Stimulated activated CD4-positive, alpha-beta T cell treated with anti-CD3 and anti-CD28 coated beads, Interleukin-1b, Interleukin-23, amount 100 ng/mL, for 24 hours (primary cell): ENCODE measurements around the gene UBE2E2.

Source experiments
- DNase-seq, 4 experiments: peaks; one replicate each; pipeline ENCODE4 v3.0.0-alpha.2; 2020; ENCODE audit warnings: low read depth in 4 of 4, low spot score in 1 of 4

The UBE2E2 gene

DNA sequence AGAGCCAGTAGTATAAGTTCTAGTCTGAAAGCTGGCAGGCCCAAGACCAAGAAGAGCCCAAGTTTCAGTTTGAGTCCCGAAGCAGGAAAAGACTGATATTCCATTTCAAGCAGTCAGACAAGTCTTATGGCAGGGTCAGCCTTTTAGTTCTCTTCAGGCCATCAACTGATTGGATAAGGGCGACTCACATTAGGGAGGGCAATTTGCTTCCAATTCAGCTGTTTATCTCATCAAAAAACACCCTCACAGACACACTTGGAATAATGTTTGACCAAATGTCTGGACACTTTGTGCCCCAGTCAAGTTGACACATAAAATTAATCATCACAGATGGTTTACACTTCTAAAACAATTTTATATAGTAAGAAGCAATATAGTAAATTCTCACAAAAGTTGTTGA, 69.7 kb downstream of the UBE2E2 start:
- no peak for DNase-seq

DNA sequence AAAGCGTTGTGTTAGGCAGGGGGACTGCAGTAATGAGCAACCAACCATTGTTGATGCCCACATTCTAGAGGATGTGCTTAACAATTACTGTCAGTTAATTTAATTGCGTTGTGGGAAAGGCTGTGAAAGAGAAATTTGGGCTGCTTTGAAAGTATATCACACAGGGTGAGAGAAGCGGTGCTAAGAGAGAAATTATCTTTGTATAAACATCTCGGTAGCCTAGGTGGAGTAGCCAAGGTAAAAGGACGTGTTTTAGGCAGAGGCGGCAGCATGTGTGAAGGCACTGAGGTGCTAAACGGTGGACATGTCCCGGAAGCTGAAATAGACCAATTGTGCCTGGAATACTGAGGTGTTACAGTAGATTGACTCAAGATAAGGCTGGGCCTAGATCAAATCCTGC, 71.9 kb downstream of the UBE2E2 start:
- no peak for DNase-seq

DNA sequence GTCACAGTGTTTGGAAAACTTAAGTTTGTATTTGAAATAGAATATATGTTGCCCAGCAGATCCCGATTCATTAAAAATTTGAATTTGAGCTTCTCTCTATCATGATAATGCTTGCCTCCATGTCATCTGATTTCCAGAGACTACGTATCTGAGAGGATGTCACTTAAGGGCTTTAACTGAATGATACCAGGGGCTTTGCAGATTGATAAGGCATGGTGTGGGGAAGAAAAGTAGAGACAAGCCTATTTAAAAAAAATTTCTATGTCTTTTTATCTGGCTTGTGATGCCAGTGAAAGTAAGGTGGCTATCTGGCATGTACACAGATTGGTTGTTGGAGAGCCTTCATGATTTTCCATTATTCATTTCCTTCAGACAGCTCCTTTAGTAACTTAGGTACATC, 72.7 kb downstream of the UBE2E2 start:
- no peak for DNase-seq

DNA sequence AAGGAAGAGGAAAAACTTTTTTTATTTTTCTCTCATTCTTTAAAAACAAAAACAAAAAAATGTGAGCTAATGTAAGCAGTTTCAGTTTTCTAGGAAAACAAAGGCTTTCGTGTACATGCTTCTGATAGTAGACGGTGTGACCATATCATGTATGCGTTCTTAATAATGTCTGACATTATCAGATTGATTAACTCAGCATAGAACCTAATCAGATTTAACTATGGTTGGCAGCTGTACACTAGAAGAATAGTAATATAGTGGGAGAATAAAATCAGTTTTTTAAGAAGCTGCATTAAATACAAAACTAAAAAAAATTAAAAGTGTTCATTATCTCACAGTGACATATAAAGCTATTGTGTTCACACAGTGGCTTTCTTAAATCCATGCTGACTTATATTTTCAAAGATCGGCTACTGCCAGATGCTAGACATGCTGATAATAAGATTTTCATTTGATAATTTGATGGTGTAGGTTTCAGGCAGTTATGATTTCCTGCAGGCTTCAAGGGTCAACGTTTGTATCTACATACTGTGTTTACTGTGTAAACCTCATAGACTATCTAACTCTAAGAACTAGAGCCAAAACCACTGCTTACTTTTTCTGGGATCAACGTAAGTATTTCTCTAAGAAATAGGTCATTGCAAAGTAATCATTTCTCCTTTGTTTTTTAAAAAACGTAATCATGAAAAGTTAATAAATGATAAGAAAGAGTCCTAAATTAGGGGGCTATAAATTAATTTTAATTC, 74.0 kb downstream of the UBE2E2 start:
- no peak for DNase-seq

DNA sequence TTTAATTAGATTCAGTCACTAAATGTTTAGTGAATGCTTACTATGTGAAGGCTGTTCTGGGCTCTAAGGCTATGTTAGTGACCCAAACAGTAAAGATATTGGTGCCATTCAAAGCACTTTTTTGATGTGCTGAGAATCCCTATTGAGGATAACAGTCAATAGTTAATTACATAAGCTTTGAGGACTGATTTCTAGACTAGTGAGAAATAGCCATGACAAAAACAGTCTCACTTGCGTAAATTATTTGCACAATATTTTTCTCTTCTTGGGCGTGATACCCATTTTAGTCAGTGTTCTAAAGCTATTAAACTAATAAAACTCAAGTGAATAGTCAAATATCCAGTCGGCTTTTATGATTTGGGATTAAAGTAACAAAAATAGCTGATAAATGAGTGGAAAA, 74.6 kb downstream of the UBE2E2 start:
- DNase-seq, result no peak

DNA sequence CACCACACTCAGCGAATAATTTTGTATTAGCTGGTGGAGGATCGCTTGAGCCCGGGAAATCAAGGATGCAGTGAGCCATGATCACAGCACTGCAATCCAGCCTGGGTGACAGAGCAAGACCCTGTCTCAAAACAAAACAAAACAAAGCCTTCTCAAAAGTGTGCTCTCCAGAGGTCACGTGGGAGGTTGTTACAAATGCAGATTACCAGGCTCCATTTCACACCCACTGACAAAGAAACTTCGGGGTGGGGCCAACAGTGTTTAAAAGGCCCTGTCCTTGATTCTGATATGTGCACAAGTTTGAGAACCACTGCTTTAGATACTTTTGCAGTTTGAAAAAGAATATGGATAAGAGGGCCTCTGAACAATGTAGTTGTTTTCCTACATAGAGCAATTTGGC, 80.5 kb downstream of the UBE2E2 start:
- no peak for DNase-seq

DNA sequence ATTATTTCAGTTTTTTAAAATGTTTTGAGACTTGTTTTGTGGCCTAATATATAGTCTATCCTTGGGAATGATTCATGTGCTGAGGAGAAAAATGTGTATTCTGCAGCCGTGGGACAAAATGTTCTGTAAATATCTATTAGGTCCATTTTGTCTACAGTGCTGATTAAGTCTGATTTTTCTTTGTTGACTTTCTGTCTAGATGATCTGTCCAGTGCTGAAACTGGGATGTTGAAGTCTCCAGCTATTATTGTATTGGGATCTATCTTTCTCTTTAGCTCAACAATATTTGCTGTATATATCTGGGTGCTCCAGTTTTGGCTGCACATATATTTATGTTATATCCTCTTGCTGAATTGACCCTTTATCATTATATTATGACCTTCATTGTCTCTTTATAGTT, 85.2 kb downstream of the UBE2E2 start:
- no peak for DNase-seq

DNA sequence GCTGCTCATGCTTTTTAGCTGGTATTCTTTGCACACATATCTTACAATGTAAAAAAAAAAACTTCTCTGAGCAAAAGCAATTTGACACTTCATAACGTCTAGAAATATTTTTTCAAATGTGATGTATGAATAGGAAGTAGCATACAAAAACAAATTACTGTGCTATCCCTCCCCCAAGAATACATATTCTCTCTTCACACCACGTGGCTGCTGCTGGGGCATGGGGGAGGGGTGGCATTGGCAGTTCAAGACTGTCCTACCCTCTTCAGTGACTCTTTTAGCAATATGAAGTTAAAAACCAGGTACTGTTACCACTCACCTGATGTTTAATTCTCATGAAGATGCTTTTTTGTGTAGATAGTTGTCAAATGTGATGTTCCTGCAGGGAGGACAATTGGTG, 85.6 kb downstream of the UBE2E2 start:
- no peak for DNase-seq

DNA sequence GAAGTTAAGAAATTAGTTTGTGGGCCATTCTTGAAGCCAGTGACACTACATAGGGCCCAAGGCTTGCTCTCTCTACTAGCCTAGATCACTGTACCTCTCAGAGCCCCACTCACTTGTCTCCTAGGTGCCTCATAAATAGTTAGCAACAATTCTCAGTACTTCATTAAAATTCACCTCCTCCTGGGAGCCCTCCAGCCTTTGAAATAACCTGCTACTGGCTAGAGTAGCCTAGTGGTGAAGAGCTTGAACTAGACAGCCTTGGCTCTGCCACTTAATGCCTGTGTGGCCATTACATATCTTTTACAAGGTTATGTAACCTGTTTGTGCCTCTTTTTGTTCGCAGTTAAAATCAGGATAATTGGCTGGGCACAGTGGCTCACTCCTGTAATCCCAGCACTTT, 89.3 kb downstream of the UBE2E2 start:
- no peak for DNase-seq

DNA sequence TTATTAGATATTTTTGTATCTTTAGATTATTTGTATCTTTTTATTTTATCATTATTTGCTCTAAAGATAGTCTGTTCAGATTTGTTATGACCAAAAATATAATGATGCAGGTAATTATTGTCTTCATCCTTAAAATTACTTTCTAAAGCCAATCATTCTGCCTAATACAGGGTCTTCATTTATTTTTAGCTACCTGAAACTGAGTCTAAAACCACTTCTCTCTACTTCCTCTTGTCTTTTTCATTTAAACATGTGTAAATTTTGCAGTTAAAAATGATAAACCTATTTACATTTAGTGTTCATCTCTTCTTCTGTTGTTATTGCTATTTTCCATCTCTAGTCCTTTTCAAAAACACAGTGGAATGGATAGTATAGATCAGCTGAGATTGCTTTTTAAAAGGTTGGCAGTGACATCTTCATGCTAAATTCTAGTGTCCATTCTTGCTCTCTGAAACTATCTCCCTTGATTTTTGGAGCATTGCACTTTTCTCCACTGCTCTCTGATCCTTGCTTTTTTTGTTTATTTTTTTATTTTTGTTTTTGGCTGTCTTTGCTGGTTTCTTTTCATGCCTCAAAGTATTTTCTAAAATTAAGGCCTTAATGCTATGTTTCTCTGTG, 91.8 kb downstream of the UBE2E2 start:
- DNase-seq, result no peak

DNA sequence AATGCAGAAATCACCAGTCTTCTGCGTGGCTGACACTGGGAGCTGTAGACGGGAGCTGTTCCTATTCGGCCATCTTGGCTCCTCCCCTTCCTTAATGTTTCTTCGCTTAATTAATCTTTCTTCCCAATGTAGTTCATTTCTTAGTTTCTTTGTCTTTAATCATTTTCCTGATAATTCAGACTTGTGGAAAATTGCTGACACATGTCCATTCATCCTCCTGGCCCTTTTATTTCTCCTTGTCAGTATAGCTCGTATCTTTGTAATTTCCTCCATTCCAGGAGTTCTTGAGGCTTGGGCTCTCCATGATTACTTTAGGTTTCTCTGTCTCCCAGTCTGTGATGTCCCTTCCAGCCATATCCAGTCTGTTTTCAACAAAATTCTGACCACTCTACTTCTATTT, 98.7 kb downstream of the UBE2E2 start:
- no peak for DNase-seq

DNA sequence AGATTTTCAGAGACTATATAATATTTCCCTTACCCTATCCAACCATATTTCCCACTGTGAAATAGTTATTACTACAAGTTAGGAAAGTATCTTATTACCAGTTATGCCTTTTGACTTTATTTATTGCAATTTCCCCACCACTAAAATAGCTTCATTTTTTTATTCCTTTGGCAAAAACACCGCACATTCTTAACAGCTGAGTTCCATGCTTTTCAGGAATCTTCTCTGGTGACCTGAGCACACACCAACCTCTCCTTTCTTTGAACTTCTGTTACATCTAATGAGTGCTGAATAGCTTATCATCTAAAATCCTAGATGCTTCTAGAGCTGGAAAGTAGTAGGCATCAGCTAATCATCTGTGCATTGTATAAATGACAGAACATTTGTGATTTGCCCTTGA, 99.1 kb downstream of the UBE2E2 start:
- no peak for DNase-seq

DNA sequence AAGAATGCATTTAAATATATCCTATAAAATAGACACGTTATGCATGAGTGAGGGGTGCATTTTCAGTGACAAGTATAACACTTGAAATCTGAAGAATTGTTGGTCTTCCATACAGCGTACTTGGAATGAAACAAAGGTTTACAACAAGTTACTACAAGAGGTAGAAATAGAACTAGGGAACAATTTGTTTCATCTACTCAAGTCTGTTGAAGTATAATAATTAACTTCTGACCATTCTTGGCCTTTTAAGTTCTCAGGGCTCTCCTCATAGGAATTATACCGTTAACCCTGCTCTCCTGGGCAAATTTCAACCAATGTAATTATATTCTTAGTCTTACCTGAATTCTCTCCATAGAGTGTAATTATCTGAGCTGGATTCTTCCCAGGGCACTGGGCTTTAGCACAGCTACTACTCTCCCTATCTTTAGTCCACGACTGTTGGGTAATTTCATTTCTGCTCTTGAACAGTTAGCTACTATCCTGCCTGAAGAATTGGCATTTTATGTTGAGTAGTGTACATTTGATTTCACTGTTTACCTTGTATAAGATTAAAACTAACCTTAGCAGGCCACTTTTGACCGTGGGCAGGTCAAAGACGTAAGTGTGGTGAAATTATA, 100.6 kb downstream of the UBE2E2 start:
- no peak for DNase-seq

DNA sequence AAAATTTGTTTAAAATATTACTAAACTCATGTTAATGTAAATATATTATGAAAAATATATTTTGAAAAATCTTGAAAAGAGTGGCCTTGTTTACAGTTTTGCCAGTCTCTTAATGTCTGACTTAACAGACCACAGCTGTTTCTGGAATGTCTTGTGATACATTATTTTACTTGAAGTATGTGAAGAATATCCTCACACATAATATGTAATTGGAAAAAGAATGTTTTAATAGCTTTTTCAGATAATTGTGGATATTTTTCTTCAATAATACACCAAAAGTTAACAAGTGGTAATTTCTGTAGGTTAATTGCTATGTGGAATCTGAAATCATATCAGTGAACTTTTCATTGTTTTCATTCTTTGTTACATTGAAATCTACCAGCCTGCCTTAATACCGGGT, 101.3 kb downstream of the UBE2E2 start:
- DNase-seq, result no peak

DNA sequence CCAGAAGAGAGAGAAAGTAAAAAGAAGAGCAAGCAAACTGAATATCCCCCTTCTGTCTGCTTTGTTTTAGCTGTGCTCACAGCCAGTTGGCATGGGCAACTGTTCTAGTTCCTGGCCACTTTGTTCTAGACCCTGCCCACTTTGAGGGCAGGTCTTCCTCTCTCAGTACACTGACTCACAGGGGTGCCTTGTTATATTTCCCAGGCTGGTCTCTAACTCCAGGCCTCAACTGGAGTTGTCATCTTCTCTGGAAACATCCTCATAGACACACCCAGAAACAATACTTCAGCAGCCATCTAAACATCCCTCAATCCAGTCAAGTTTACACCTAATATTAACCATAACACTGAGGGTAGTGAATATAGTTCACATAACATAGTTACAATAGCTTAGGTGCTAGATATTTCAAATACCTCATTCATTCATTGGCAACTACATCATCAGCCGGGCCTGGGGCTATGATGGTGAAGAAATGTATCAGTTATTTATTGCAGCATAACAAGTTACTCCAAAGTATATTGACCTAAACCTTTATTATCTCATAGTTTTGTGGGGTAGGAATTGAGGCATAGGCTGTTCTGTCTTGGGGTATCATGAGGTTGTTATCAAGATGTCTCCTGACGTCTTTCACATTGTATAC, 106.0 kb downstream of the UBE2E2 start:
- no peak for DNase-seq

DNA sequence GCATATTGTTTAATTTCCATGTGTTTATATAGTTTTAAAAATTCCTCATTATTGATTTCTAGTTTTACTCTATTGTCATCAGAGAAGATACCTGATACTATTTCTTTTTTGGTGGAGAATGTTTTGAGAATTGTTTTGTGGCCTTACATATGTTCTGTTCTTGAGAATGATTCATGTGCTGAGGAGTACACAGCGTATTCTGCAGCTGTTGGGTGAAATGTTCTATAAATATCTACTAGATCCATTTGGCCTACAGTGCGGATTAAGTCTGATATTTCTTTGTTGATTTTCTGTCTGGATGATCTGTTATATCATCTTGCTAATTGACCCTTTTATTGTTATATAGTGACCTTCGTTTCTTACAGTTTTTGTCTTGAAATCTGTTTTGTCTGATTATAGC, 109.7 kb downstream of the UBE2E2 start:
- no peak for DNase-seq

DNA sequence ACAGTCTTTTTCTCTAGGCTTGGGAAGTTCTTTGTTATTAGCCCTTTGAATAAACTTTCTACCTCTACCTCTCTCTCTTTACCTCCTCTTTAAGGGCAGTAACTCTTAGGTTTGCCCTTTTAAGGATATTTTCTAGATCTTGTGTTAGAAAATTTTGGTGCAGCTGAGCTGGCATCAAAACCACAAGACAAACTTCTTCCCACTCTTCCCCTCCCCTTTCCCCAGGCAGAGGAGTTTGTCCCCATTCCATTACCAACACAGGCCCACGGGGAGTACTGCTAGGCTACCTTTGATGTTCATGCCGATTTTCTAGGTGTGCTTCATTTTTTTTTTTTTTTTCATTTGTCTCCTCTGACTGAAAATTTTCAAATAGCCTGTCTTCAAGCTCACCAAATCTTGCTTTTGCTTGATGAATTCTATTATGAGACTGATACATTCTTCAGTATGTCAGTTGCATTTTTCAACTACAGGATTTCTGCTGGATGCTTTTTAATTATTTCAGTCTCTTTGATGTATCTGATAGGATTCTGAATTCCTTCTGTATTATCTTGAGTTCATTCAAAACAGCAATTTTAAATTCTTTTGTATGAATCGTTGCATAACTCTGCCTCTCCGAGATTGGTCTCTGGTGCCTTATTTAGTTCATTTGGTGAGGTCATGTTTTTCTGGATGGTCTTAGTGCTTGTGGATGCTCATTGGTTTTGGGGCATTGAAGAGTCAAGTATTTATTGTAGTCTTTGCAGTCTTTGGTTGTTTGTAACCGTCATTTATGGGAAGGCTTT, 112.0 kb downstream of the UBE2E2 start:
- no peak for DNase-seq

DNA sequence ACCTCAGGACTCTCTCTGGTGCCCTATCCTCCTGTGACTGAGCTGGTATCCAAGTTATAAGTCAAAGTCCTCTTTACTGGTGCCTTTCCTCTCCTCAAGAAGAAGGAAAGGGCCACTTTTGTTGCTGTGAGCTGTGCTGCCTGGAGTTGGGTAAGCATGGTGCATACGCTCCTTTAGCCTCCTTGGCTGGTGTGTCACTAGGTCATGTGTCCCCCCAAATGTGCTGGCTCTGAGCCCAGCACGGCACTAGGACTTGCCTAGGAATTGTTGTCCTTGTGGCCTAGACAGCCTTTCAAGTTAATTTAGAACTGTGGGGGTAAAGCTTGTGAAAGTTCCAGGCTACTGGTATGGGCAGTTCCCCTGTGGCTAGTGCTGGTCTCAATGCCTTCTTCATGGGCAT, 113.8 kb downstream of the UBE2E2 start:
- DNase-seq, result no peak

DNA sequence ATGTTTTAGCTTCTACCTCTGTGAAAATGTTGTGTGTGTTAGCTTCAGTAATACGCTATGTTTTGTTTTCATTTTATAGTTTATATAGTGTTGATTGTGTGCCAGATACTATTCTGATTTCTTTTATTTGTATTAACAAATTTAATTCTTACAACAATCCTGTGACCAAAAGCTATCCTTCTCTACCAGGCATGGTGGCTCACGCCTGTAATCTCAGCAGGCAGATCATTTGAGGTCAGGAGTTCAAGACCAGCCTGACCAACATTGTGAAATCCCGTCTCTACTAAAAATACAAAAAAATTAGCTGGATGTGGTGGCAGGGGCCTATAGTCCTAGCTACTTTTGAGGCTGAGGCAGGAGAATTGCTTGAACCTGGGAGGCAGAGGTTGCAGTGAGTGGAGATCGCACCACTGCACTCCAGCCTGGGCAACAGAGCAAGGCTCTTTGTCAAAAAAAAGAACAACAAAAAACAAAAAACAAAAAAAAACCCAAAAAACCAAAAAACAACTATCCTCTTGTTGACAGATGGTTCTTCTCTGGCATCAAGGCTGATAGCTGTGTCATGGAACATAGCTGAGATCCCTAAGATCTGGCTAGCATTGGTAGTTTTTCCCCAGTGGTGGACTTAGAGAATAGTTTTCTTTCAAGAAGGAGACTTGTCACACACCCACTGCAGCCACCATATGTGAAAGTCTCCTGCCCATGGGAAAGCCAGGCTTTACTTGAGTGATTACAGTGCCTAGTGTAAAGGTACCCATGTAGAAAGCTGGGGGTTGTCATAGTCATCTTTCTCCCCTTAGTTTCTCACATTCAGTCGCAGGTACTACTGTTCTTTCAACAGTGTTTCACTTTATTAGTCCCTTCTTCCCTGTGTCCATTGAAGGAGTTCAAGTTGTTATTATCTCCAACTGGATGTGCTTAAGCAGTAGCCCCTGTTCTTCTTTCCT, 116.5 kb downstream of the UBE2E2 start:
- DNase-seq, result no peak
